ENCODE results near the gene SULT2B1.

Gene SULT2B1

DNA sequence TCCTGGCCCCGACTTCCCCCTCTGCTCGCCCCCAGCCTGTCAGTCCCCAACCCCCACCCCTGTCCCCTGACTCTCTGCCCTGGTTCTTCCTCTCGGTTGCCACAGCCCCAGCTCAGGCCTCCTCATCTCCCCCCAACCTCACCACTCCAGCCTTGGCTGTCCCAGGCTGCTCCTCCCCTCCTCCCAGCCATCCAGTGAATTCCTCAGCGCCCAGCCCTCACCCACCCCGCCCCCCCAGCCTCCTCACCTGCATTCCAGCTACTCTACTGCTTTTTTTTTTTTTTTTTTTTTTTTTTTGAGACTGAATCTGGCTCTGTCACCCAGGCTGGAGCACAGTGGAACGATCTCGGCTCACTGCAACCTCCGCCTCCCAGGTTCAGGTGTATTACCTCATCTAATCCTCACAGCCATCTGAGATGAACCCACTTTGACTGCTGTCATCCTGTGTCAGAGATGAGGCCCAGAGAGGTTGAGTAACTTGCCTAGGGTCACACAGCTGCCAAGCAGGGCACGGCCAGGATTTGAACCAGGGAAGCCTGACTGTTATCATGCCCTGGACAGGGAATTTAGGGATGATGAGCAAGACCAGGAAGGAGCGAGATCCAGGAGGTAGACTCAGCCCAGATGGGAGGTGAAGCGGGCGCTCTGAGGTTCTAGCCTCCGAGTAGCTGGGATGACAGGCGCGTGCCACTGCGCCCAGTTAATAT is 2.6 kb downstream of the SULT2B1 start:
- Histone ChIP-seq H3K36me3 (ENCODE audit: control insufficient read depth, insufficient read depth, low read length) (no peaks in the 10 kb centered on the region), H3K27me3 (ENCODE audit: control insufficient read depth, insufficient read depth, low read length) (peaks cover 9% of the 10 kb centered on the region), H3K27ac (ENCODE audit: low read depth, low read length) (no peak overlapping the region), H3K4me1 (ENCODE audit: control insufficient read depth, insufficient read depth, low read length) (no peaks in the 10 kb centered on the region), H3K4me3 (ENCODE audit: low read length) (no peak overlapping the region), H3K9ac (ENCODE audit: low read length) (no peak overlapping the region)

DNA sequence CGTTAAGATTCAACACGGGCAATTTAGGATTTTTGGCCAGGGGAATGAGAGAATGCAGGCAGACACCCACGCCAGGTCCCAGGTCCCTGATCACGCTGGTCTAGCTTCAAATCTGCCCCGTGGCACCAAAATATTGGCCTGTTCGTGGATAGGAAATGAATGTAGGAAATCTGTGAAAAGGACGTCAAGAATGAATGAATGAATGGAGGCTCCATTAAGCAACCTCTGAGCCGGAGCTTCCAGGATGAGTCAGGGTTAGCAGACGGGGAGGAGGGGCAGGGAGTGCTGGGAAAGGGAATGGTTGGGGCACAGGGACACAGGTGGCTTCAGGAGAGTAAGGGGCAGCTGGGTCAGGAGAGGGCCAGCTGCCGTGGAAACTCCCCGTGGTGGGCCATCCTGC is 4.2 kb downstream of the SULT2B1 start:
- peaks cover 7% of the 10 kb centered on the region for H3K27me3 ChIP-seq (ENCODE audit: control insufficient read depth, insufficient read depth, low read length)
- H3K4me3 ChIP-seq (ENCODE audit: low read length) = no peak overlapping the region
- no peaks in the 10 kb centered on the region for H3K4me1 ChIP-seq (ENCODE audit: control insufficient read depth, insufficient read depth, low read length)
- no peaks in the 10 kb centered on the region for H3K36me3 ChIP-seq (ENCODE audit: control insufficient read depth, insufficient read depth, low read length)
- no peak overlapping the region for H3K9ac ChIP-seq (ENCODE audit: low read length)
- H3K27ac ChIP-seq (ENCODE audit: low read depth, low read length) = no peak overlapping the region

- H3K36me3 ChIP-seq (ENCODE audit: control insufficient read depth, insufficient read depth, low read length) = no peaks in the 10 kb centered on the region
- no peak overlapping the region for H3K4me3 ChIP-seq (ENCODE audit: low read length)
- H3K27ac ChIP-seq (ENCODE audit: low read depth, low read length) = no peak overlapping the region
- H3K4me1 ChIP-seq (ENCODE audit: control insufficient read depth, insufficient read depth, low read length) = no peaks in the 10 kb centered on the region
- peaks cover 7% of the 10 kb centered on the region for H3K27me3 ChIP-seq (ENCODE audit: control insufficient read depth, insufficient read depth, low read length)
- H3K9ac ChIP-seq (ENCODE audit: low read length) = no peak overlapping the region
Measured at GRCh38 chr19:48556825-48557224, 4.9 kb downstream of the SULT2B1 start.

- Histone ChIP-seq H3K27ac (ENCODE audit: low read depth, low read length) (no peak overlapping the region), H3K36me3 (ENCODE audit: control insufficient read depth, insufficient read depth, low read length) (no peaks in the 10 kb centered on the region), H3K4me3 (ENCODE audit: low read length) (no peak overlapping the region), H3K9ac (ENCODE audit: low read length) (no peak overlapping the region), H3K4me1 (ENCODE audit: control insufficient read depth, insufficient read depth, low read length) (no peaks in the 10 kb centered on the region), H3K27me3 (ENCODE audit: control insufficient read depth, insufficient read depth, low read length) (peaks cover 2% of the 10 kb centered on the region)
Measured at GRCh38 chr19:48558018-48558684, 6.2 kb downstream of the SULT2B1 start.

GRCh38 chr19:48560095-48560530 is 8.1 kb downstream of the SULT2B1 start:
- H3K36me3 ChIP-seq (ENCODE audit: control insufficient read depth, insufficient read depth, low read length) = no peaks in the 10 kb centered on the region
- peaks cover 2% of the 10 kb centered on the region for H3K27me3 ChIP-seq (ENCODE audit: control insufficient read depth, insufficient read depth, low read length)
- no peak overlapping the region for H3K4me3 ChIP-seq (ENCODE audit: low read length)
- H3K4me1 ChIP-seq (ENCODE audit: control insufficient read depth, insufficient read depth, low read length) = no peaks in the 10 kb centered on the region
- H3K9ac ChIP-seq (ENCODE audit: low read length) = no peak overlapping the region
- no peak overlapping the region for H3K27ac ChIP-seq (ENCODE audit: low read depth, low read length)

- Histone ChIP-seq H3K4me3 (ENCODE audit: low read length) (no peak overlapping the region), H3K9ac (ENCODE audit: low read length) (no peak overlapping the region), H3K27ac (ENCODE audit: low read depth, low read length) (no peak overlapping the region), H3K27me3 (ENCODE audit: control insufficient read depth, insufficient read depth, low read length) (peaks cover 2% of the 10 kb centered on the region), H3K36me3 (ENCODE audit: control insufficient read depth, insufficient read depth, low read length) (no peaks in the 10 kb centered on the region), H3K4me1 (ENCODE audit: control insufficient read depth, insufficient read depth, low read length) (no peaks in the 10 kb centered on the region)
Measured at GRCh38 chr19:48561412-48561811, 9.4 kb downstream of the SULT2B1 start.

GRCh38 chr19:48565090-48565489 is 13.1 kb downstream of the SULT2B1 start:
- no peaks in the 10 kb centered on the region for H3K36me3 ChIP-seq (ENCODE audit: control insufficient read depth, insufficient read depth, low read length)
- peaks cover 6% of the 10 kb centered on the region for H3K4me1 ChIP-seq (ENCODE audit: control insufficient read depth, insufficient read depth, low read length)
- H3K4me3 ChIP-seq (ENCODE audit: low read length) = no peak overlapping the region
- no peak overlapping the region for H3K9ac ChIP-seq (ENCODE audit: low read length)
- no peak overlapping the region for H3K27ac ChIP-seq (ENCODE audit: low read depth, low read length)
- H3K27me3 ChIP-seq (ENCODE audit: control insufficient read depth, insufficient read depth, low read length) = peaks cover 4% of the 10 kb centered on the region

GRCh38 chr19:48568345-48568886 is 16.4 kb downstream of the SULT2B1 start:
- peak overlapping the region; percentile 29 for H3K4me3 ChIP-seq (ENCODE audit: low read length)
- no peak overlapping the region for H3K9ac ChIP-seq (ENCODE audit: low read length)
- peak overlapping the region; percentile 81 for H3K27ac ChIP-seq (ENCODE audit: low read depth, low read length)

DNA sequence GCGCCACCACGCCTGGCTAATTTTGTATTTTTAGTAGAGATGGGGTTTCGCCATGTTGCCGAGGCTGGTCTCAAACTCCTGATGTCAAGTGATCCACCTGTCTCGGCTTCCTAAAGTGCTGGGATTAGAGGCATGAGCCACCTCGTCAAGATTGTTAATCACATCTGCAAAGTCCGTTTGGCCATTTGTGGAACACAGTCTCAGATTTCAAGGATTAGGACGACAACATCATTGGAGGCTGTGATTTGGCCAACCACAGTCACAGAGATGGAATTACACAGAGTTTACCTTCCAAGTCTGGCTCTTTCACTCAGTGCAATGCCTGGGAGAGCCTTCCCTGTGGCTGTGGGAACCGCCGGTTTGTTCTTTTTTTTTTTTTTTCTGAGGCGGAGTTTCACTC is 17.8 kb downstream of the SULT2B1 start:
- Histone ChIP-seq H3K4me1 (ENCODE audit: control insufficient read depth, insufficient read depth, low read length) (peaks cover 6% of the 10 kb centered on the region), H3K27ac (ENCODE audit: low read depth, low read length) (no peak overlapping the region), H3K9ac (ENCODE audit: low read length) (no peak overlapping the region), H3K4me3 (ENCODE audit: low read length) (no peak overlapping the region), H3K36me3 (ENCODE audit: control insufficient read depth, insufficient read depth, low read length) (no peaks in the 10 kb centered on the region), H3K27me3 (ENCODE audit: control insufficient read depth, insufficient read depth, low read length) (peaks cover 4% of the 10 kb centered on the region)

More at GRCh38 chr19:48568345-48568886, 16.4 kb downstream of the SULT2B1 start:
- Histone ChIP-seq H3K4me1 (ENCODE audit: control insufficient read depth, insufficient read depth, low read length) (peaks cover 6% of the 10 kb centered on the region), H3K36me3 (ENCODE audit: control insufficient read depth, insufficient read depth, low read length) (no peaks in the 10 kb centered on the region), H3K27me3 (ENCODE audit: control insufficient read depth, insufficient read depth, low read length) (peaks cover 4% of the 10 kb centered on the region)

DNA sequence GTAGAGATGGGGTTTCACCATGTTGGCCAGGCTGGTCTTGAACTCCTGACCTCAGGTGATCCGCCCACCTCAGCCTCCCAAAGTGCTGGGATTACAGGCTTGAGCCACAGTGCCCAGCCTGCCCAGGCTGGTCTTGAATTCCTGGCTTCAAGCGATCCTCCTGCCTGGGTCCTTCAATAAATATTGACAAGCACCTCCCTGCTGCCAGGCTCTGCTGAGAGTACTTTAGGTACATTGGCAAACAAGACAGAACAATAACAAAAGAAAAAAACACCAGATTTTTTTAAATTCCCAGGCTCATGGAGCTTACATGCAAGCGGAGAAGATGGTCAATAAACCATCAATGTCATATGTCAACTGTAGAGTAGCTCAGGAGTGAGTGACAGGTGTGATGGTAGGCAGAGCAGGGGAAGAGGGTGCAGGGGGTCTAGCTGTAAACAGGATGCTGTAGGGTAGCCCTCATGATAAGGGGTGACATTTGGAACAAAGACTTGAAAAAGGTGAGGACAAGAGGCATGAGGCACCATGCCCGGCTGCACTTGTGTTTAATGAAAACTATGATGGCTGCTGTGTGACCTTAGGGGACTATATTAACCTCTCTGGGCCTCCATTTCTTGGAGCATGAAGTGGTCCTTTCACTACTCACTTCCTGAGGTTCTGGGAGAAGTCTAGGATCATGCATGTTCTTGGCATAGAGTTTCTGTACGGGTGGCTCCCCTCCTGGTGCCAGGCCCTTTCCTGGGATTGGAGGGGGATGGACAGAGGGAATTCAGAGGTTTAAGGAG is 19.6 kb downstream of the SULT2B1 start:
- no peak overlapping the region for H3K9ac ChIP-seq (ENCODE audit: low read length)
- H3K36me3 ChIP-seq (ENCODE audit: control insufficient read depth, insufficient read depth, low read length) = no peaks in the 10 kb centered on the region
- peaks cover 4% of the 10 kb centered on the region for H3K27me3 ChIP-seq (ENCODE audit: control insufficient read depth, insufficient read depth, low read length)
- H3K4me3 ChIP-seq (ENCODE audit: low read length) = no peak overlapping the region
- H3K27ac ChIP-seq (ENCODE audit: low read depth, low read length) = no peak overlapping the region
- peaks cover 6% of the 10 kb centered on the region for H3K4me1 ChIP-seq (ENCODE audit: control insufficient read depth, insufficient read depth, low read length)

DNA sequence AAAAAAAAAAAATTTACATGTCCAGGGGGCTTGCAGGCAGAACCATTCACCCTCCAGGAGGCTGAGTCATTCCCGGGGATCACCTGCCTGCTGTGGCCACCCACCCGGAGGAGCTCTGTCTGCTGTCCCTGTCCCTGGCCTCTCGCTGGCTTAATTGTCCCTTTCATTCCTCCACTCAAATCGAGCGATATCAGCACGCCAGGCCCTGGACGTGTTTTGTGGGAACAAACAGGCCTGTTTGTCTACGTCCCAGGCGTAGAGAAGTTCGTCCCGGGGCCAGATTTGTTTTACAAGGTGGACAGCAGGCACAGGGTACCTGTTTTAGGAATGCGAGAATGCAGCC is 21.2 kb downstream of the SULT2B1 start:
- Histone ChIP-seq H3K27me3 (ENCODE audit: control insufficient read depth, insufficient read depth, low read length) (peaks cover 4% of the 10 kb centered on the region), H3K27ac (ENCODE audit: low read depth, low read length) (no peak overlapping the region), H3K36me3 (ENCODE audit: control insufficient read depth, insufficient read depth, low read length) (no peaks in the 10 kb centered on the region), H3K9ac (ENCODE audit: low read length) (no peak overlapping the region), H3K4me3 (ENCODE audit: low read length) (no peak overlapping the region), H3K4me1 (ENCODE audit: control insufficient read depth, insufficient read depth, low read length) (peaks cover 4% of the 10 kb centered on the region)

- no peaks in the 10 kb centered on the region for H3K4me1 ChIP-seq (ENCODE audit: control insufficient read depth, insufficient read depth, low read length)
- H3K4me3 ChIP-seq (ENCODE audit: low read length) = no peak overlapping the region
- no peak overlapping the region for H3K9ac ChIP-seq (ENCODE audit: low read length)
- H3K27ac ChIP-seq (ENCODE audit: low read depth, low read length) = no peak overlapping the region
- no peaks in the 10 kb centered on the region for H3K27me3 ChIP-seq (ENCODE audit: control insufficient read depth, insufficient read depth, low read length)
- no peaks in the 10 kb centered on the region for H3K36me3 ChIP-seq (ENCODE audit: control insufficient read depth, insufficient read depth, low read length)
Measured at GRCh38 chr19:48575931-48576622, 24.1 kb downstream of the SULT2B1 start.

All from rectal smooth muscle tissue (tissue), 1 donor.